ENCODE results near the gene EPHB3.

Gene EPHB3

DNA sequence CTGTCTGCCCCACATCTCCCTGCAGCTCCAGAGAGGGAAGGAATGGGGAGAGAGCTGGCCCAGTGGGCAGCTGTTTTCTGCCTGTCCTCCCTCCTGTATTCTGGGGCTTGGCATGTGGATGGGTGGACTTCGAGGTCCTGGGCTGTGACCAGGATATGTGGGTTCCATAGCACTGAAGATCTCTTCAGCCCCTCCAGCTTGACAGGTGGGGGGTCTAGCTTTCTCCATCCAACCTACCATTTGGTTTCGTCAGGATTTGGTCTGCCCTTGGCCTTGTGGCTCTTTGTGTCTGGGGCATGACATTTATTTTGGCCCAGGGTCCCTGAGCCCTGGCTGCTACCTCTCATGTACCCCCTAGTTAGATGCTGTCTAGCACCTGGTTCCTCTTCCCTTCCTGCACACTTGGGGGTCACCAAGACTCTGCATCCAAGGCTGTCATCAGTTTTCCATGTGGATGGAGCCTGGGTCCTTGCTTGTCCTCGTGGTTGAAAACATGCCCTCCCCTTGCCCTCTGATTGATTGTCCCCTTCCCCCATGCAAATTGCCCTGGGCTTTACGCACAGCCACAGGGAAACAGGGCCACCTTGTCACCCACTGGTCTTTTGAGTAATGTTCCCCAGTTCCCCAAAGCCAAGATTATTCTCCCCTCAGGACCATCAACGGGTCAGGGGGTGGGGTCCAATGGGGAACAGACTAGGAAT lies 3.2 kb downstream of the EPHB3 start:
- no peak for DNase-seq (ENCODE audit: low read depth)

DNA sequence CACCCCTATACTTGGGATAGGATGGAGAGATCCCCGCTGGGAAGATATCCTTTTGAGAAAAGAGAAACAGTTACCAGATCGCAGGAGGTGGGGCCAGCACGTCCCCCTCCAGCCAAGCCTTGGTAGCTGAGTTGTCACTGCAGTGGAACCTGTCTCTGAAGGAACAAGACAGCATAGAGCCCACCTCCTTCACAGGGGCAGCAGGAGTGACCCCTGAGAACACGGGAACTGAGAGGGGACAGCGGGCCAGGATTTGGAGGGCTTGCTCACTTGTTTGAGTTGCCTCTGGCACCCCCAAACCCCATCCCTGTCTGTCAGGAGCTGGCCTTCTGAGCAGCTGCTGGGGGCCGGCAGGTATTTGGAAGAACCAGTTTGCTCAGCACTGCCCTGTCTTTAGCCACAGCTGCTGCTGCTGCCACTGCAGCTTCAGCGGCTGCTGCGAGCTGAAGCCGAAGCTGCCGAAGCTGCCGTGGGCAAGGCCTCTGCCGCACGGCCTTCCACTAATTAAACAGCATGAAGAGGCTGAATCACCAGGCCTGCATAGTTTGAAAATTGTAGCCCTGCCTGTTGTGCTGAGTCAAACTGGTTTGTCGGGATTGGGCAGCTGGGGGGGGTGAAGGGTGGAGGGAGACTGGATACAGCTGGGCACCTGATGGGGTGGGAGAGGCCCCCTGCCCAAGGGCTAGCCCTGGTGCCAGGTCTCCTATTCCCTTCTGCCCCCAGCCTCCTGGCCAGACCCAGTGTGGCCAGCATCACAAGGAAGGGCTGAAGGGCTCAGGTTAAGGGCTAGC lies 4.0 kb downstream of the EPHB3 start:
- DNase-seq (ENCODE audit: low read depth) = peak; percentile 86

DNA sequence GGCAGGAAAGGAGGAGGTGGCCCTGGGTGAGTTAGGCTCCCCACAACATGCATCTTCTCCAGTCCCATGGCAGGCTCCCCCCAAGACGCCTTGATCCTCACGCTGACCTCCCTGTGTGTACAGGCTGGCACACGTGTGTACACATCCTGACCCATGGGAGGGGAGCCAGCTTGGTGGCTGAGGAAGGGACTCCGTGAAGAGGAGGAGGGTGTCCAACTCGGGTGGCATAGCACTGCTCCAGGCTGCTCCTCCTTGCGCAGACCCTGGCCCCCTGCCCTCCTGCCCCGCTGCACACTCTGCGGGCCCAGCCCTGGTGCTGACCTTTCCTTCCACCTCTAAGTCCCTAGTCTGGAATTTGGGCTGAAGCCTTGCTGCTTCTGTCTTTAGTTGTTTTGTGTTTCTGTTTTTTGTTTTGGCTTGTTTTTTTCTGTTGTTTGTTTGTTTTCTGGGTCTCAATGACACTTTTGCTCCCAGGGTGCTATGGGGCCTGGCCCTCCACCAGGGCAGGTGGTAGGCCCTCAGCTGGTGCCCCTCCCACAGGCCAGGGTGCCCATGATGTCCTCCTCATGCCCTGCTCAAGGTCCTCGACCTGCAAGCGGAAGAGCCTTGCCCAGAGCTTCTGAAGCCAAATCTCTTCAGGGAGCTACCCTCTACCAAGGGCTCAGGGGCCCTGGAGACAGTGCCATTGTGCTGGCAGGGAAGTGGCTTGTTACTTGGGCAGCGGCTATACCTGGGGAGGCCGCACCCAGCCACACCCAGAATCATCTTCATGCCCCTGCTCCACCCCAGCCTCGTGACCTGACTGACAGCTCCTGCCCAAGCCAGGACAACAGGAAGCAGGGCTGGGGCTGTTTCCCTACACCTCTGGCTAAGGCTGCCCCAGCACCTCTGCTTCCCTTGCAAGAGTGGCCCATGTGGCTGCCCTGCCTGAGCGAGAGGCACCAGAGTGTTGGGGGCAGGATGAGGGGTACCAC lies 5.1 kb downstream of the EPHB3 start:
- no peak for DNase-seq (ENCODE audit: low read depth)

DNA sequence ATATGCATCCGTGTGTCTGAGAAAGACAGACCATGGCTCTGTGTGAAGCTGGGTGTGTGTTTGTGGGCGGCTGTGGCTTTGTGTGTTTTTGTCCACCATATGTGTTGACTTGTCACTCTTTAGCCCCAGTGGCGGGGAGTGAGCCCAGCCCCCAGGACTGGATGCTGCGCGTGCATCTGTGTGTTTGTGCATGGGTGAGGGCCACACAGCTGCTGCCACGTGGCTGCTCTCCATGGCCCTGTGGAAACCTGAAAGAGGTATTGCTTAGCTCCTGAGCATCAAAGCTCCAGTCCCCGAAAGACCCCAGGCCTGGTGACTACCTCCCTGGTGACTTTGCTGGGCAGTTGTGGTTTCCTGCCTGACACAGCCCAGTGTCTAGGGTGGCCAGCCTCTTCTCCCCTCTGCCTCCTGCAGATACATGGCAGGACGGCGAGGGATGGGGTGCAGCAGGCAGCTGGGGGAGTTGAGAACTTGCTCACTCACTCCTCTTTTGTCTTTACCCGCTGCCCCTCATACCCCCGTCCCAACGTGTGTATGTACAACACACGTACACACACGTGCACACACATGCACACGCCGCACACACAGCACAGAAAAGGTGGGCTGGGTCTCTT lies 6.5 kb downstream of the EPHB3 start:
- DNase-seq (ENCODE audit: low read depth) = no peak

DNA sequence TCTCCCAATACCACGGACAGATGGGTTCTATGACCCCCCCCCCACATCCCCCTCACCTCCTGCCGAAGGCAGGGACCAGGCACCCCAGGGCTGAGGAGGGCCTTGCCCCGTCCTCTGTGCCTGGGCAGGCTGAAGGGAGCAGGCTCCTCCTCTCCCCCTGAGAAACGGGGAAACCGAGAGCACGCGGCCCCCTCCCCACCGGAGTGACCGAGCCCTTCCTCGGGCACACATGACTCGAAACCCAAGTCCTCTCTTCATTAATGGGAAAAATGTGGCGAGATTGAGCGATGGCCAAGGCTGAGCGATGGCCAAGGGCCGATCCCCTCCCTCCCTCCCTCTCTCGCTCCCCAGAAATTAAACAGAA lies 7.0 kb downstream of the EPHB3 start:
- DNase-seq (ENCODE audit: low read depth) = no peak

DNA sequence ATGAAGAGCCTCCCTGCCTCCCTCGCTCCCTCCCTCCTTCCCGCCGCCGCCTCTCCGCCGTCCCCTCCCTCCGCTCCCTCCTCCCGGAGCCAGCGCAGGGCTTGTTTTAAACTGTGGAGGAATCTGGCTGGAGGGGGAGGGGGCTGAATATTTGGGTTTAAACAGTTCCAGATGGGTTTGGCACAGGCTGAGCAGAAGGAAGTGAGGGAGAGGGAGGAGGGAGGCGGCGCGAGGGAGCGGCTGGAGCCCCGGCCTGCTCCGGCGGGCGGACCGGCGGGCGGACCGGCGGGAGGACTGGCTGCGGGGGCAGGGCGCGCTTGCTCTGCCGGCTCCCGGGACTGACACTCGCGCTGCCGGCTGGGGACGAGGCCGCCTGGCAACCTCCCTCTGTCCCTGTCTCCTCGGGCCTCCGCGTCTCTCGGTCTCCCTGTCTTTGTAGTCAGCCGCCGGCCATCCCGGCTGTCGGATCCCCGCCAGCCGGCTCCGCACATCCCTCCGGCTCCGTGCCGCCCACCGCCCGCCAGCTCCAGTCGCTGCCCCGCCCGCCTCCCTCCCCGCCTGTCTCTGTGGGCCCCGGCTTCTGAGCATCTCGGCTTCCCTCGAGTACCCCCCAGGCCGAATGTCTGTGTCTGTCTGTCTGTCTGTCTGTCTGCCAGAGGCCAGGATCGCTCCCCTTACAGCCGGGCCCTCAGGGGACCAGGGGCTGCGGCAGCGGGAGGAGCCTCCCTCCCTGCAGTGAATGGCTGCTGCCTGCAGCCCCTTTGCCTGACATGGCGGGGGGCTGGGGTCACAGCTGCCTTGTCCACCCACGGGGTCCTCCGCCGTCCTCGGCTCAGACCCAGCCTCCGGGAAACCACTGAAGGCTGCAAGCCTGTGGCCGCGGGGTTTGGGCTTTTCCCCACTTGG lies 7.6 kb downstream of the EPHB3 start:
- peak; percentile 87 for DNase-seq (ENCODE audit: low read depth)

DNA sequence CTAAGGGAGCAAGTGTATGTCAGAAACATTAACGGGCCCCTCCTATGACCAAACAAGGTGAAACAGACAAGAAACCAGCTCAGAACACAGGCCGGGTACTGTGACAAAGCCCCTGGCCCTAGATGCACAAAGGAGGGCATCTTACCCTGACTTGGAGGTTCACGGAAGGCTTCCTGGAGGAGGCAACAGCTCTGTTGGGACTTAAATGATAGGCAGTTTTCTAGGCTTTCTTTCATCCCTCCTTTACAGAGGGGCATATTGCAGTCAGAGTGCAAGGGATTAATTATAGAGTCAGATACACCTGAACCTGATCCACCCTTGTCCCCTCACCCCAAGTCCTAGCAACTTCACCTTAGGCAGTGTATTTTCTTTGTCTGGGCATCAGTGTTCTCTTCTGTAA lies 8.4 kb downstream of the EPHB3 start:
- no peak for DNase-seq (ENCODE audit: low read depth)

DNA sequence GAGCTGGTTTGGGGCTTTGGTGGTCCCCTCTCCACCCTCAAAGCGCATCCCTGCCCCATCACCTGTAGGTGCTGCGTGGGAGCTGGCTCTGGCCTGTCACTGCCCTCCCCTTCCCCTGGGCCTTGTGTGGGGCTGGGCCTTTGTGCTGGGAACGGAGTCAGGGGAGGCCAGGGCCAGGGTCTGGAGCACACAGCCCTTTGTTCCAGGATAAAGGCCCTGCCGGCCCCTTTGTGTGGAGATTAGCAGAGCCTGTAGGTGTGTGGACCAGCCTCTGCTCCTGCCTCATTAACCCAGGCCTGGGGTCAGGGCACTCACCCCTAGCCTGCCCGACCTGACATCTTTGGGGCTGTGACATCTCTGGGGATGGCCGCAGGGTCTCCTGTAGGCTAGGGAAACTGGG lies 8.9 kb downstream of the EPHB3 start:
- no peak for DNase-seq (ENCODE audit: low read depth)

DNA sequence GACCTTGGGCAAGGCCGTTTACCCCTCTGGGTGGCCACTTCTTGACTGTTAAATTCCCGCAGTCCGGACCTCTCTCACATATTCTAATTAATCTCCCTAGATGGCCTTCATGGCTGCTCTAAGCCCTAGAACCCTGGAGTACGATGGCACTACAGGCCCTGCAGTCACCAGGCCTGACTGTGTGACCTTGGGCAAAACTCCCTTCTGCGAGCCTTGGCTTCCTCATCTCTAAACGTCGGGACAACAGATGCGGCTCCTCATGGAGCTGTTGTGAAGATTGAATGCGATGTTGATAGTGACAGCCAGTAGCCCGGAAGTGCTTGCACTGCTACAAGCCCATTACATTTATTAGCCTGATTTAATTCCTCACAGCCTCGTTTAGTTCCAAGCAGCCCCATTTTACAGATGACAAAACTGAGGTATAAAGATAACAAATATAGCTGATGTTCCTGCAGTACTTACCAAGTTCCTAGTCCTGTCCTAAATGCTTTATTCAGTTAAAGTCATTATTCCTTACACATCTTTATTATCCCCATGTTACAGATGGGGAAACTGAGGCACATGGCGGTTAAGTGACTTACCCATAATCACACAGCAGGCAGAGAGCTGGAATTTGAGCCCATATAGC lies 10.3 kb downstream of the EPHB3 start:
- no peak for DNase-seq (ENCODE audit: low read depth)

DNA sequence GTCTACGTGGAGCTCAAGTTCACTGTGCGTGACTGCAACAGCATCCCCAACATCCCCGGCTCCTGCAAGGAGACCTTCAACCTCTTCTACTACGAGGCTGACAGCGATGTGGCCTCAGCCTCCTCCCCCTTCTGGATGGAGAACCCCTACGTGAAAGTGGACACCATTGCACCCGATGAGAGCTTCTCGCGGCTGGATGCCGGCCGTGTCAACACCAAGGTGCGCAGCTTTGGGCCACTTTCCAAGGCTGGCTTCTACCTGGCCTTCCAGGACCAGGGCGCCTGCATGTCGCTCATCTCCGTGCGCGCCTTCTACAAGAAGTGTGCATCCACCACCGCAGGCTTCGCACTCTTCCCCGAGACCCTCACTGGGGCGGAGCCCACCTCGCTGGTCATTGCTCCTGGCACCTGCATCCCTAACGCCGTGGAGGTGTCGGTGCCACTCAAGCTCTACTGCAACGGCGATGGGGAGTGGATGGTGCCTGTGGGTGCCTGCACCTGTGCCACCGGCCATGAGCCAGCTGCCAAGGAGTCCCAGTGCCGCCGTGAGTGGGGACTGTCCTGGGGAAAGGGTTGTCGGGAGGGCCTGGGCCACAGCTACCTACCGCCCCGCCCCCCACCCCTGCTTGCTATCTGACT lies 11.2 kb downstream of the EPHB3 start:
- no peak for DNase-seq (ENCODE audit: low read depth)

DNA sequence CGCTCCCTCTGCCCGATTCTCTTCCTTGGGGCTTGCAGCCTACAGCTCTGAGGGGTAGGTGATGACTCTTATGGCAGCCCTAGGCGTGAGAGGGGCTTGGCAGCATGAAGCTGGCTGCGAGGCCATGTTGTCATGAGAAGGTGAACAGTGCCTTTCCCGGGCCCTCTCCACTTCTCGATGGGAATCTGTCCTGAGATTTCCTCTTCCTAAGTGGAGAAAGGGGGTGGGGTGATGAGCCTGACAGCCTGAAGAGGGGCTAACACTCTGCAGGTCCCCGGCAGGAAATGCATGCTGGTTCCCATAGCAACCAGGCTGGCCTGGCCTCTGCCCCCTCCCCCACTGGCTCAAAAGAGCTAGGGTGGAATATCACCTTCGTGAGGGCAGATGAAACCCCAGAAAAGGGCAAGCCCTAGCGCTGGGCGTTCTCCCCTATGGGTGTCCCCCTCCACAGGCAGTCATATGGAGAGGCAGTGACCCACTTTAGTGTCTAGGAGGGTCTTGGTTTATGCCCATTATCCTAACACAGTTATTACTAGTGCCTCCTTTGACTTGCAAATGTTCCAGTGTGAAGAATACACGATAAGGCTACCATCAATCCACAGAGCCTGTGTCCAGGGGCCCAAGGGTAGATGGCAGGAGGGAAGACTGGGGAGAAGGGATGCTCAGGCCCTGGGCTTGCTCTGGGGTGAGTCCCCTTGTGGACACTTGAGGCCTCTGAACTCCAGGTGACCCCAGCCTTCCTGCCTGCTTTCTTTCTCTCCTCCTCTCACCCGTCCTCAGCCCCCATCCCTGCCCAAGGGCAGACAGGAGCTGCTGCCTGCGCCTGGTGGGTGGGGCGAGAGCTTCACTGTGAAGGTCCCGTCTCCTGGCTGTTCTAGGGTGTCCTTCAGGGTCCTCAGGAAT lies 13.2 kb downstream of the EPHB3 start:
- no peak for DNase-seq (ENCODE audit: low read depth)

DNA sequence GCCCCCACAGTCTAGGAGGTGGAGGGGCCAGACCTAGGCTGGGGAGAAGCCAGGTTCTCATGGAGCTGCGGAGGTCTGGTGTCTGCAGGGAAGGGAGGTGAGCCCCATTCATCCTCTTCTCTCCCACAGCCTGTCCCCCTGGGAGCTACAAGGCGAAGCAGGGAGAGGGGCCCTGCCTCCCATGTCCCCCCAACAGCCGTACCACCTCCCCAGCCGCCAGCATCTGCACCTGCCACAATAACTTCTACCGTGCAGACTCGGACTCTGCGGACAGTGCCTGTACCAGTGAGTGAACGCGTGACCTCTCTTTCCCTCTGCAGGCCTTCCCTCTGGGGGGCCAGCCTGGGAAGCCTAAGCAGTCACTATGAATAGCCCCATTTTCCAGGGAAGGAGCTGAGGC lies 14.1 kb downstream of the EPHB3 start:
- no peak for DNase-seq (ENCODE audit: low read depth)

DNA sequence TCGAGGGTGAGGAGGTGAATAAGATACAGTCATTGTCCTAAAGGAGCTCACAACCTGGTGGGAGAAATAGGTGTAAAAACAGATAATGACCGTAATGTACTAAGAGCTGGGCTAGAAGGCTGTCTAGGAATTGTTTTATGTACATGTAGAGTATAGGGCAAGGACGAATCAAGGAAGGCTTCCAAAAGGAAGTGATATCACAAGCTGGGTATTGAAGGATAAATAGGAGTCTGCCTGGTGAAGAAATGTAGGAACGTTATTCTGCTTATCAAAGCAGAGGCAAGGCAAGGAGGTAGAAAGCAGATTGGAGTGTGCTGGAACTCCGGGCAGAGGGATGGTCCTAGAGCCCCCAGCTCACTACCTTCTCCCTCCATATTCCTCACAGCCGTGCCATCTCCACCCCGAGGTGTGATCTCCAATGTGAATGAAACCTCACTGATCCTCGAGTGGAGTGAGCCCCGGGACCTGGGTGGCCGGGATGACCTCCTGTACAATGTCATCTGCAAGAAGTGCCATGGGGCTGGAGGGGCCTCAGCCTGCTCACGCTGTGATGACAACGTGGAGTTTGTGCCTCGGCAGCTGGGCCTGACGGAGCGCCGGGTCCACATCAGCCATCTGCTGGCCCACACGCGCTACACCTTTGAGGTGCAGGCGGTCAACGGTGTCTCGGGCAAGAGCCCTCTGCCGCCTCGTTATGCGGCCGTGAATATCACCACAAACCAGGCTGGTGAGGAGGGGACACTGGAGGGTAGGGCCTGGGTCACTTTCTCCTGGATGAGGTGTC lies 15.1 kb downstream of the EPHB3 start:
- no peak for DNase-seq (ENCODE audit: low read depth)

DNA sequence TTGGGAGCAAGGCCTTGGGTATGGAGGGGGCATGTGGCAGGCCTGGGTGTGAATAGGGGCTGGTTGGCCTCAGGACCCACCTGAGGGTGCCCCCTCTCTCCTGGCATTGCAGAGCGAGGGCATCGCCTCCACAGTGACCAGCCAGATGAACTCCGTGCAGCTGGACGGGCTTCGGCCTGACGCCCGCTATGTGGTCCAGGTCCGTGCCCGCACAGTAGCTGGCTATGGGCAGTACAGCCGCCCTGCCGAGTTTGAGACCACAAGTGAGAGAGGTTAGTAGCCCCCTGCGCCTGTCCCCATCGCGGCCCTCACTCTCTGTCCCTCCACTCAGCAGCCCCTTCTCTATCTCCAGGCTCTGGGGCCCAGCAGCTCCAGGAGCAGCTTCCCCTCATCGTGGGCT lies 16.0 kb downstream of the EPHB3 start:
- DNase-seq (ENCODE audit: low read depth) = no peak

DNA sequence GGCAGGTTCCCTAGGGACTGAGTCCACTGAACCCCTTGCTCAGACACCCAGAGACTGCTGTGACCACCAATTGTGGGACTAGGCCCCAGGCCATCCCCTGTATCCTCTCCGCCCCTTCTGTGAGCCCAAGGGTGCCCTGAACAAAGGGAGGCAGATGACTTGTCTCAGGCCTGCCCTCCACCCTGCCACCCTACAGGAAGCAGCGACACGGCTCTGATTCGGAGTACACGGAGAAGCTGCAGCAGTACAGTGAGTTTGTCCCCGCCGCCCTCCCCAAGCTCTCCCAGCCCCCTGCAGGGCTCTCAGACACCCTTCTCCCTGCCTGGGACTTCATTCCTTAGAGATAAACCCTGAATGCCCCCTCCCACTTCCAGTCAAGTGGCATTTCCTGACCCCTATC lies 16.6 kb downstream of the EPHB3 start:
- no peak for DNase-seq (ENCODE audit: low read depth)

DNA sequence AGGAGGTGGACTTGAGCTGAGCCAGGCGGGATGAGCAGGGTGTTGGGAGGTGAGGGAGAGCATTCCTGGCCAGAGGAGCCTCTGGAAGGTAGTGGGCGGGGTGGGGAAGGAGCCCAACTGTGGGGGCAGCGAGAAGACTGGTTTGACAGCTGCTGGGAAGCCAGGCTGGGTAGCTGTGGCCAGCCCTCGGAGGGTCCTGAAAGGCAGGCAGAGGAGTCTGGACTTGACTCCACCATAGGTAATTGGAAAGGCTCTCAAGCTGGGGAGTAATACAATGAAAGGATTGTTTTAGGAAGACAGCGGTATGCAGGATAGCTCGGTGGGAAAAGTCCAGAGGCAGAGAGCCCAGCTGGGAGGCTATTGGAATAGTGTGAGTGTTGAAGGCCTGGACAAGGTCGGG lies 17.2 kb downstream of the EPHB3 start:
- DNase-seq (ENCODE audit: low read depth) = no peak

DNA sequence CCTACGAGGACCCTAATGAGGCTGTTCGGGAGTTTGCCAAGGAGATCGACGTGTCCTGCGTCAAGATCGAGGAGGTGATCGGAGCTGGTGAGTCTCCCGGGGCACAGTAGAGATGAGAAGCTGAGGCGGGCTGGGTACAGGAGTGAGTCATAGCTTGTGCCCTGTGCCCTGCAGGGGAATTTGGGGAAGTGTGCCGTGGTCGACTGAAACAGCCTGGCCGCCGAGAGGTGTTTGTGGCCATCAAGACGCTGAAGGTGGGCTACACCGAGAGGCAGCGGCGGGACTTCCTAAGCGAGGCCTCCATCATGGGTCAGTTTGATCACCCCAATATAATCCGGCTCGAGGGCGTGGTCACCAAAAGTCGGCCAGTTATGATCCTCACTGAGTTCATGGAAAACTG lies 17.9 kb downstream of the EPHB3 start:
- no peak for DNase-seq (ENCODE audit: low read depth)

DNA sequence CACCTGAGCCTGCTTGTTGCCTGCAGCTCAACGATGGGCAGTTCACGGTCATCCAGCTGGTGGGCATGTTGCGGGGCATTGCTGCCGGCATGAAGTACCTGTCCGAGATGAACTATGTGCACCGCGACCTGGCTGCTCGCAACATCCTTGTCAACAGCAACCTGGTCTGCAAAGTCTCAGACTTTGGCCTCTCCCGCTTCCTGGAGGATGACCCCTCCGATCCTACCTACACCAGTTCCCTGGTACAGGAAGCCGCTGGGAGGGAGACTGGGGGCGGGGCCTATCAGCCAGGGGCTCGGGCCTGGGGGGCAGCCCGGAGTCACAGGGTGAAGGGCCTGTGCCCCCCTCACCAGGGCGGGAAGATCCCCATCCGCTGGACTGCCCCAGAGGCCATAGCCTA lies 18.8 kb downstream of the EPHB3 start:
- no peak for DNase-seq (ENCODE audit: low read depth)

Measured in iris pigment epithelial cell (primary cell).